OCI-LY1 (cell line): ENCODE measurements around the gene FGGY.

Experiments used
- EZH2 ChIP-seq: fragments of 200-600 bp; sonication (generic), shearing (Covaris generic); IDR thresholded peaks from 2 replicates; pipeline ENCODE4 v1.8.0; 2017; ENCODE audit warnings: borderline replicate concordance, mixed run types, mild to moderate bottlenecking, antibody characterized with exemption, low read length, moderate library complexity, mixed read lengths
- TF ChIP-seq, protein P1 (sequence below): fragments of 200-600 bp; sonication (generic), shearing (Covaris generic); IDR thresholded peaks from 2 replicates; pipeline ENCODE4 v1.5.1; 2017; ENCODE audit warnings: mild to moderate bottlenecking, antibody characterized with exemption, low read length, moderate library complexity, mixed read lengths

DNA sequence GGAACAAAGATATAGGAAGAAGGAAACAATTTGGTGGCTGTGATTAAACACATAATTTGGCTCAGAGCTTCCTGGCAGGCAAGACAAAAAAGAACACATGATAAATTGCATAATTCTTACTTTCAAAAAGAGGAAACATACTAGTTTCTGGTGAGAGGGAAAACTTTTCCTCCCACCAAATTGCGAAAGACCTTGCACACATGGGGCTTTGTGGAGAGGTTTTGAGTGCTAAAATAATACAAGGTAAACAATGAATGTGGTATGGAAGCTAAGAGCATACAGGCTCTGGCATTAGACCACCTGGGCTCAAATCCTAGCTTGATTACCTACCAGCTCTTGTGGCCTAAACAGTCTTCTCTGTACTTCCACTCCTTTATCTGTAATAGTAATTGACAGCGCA, 377.7 kb downstream of the FGGY start:
- TF ChIP-seq, protein P1, sequence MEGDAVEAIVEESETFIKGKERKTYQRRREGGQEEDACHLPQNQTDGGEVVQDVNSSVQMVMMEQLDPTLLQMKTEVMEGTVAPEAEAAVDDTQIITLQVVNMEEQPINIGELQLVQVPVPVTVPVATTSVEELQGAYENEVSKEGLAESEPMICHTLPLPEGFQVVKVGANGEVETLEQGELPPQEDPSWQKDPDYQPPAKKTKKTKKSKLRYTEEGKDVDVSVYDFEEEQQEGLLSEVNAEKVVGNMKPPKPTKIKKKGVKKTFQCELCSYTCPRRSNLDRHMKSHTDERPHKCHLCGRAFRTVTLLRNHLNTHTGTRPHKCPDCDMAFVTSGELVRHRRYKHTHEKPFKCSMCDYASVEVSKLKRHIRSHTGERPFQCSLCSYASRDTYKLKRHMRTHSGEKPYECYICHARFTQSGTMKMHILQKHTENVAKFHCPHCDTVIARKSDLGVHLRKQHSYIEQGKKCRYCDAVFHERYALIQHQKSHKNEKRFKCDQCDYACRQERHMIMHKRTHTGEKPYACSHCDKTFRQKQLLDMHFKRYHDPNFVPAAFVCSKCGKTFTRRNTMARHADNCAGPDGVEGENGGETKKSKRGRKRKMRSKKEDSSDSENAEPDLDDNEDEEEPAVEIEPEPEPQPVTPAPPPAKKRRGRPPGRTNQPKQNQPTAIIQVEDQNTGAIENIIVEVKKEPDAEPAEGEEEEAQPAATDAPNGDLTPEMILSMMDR, result no peak
- no peak for TF ChIP-seq EZH2
